Uterus (tissue), 4 donors: Measurements from ENCODE around the gene AVPR2. TPM values are rescaled to one million over a fixed set of nuclear protein-coding genes. Genes with fewer than 3 reads are reported as not detected.

Source experiments
- DNase-seq, 2 donors: peaks; one replicate each; pipeline ENCODE4 v3.0.0-alpha.2; 2019 to 2020
- H3K27ac ChIP-seq, 2 donors: fragments of 200-600 bp; sonication (generic); 1 replicate in 1 of 2; 2 replicates in 1 of 2; pipeline ENCODE4 v1.5.1; 2016 to 2018
- H3K27me3 ChIP-seq, 2 donors: fragments of 200-600 bp; sonication (generic); one replicate each; pipeline ENCODE4 v1.5.1; 2018 to 2019; ENCODE audit warnings: control low read depth in 1 of 2
- H3K36me3 ChIP-seq, 2 donors: fragments of 200-600 bp; sonication (generic); one replicate each; pipeline ENCODE4 v1.5.1; 2019; ENCODE audit warnings: control low read depth in 1 of 2
- H3K4me1 ChIP-seq, 2 donors: fragments of 200-600 bp; sonication (generic); one replicate each; pipeline ENCODE4 v1.5.1; 2018 to 2019; ENCODE audit warnings: control low read depth in 1 of 2
- H3K4me3 ChIP-seq, 2 donors: fragments of 200-600 bp; sonication (generic); 1 replicate in 1 of 2; 2 replicates in 1 of 2; pipeline ENCODE4 v1.5.1; 2018 to 2019; ENCODE audit warnings: mild to moderate bottlenecking in 1 of 2
- H3K9me3 ChIP-seq, 2 donors: fragments of 200-600 bp; sonication (generic); one replicate each; pipeline ENCODE4 v1.5.1; 2019; ENCODE audit warnings: control low read depth in 1 of 2
- CTCF ChIP-seq, 4 experiments: fragments of 200-600 bp in 2 of 4; fragments of 450-650 bp in 2 of 4; sonication (generic) in 2 of 4; IDR thresholded peaks; one replicate each; pipeline ENCODE4 v1.5.1; 2016 to 2019; ENCODE audit warnings: antibody characterized with exemption in 4 of 4, mild to moderate bottlenecking in 2 of 4, moderate library complexity in 1 of 4
- POLR2A ChIP-seq, 2 donors: fragments of 450-650 bp; IDR thresholded peaks; one replicate each; pipeline ENCODE4 v1.6.1; 2016; ENCODE audit warnings: antibody characterized with exemption in 2 of 2, mild to moderate bottlenecking in 1 of 2, moderate library complexity in 1 of 2
- intact Hi-C: fragments of 100-400 bp; cut with DNase I; formaldehyde crosslinking; loops from one replicate; pipeline ENCODE4 v1.15.1; 2023; ENCODE audit warnings: low total_unique reads
- total RNA-seq, 4 donors: library from RNA; depleted of rRNA in 3 of 4; stranded (reverse); fragments of >200 nt in 3 of 4; gene quantifications; one replicate each; pipeline versions ENCODE4 v1.1.0 to v1.2.4, GENCODE V29; 2014 to 2023
- donor health status: DM: yes; HTN: yes; CAD: no.

The AVPR2 gene
- total RNA-seq, 4 donors from 2014 or later: 0.35 to 5.2 (median 4.4) TPM; not detected in 1

- no peaks in the 10 kb centered on the region for H3K9me3 ChIP-seq
- no peaks in the 10 kb centered on the region for H3K36me3 ChIP-seq
- no peaks in the 10 kb centered on the region for H3K4me1 ChIP-seq
- H3K4me3 ChIP-seq: no peak overlapping the region
- intact Hi-C loops: no loop called here
- no peak for DNase-seq
- no peak overlapping the region for H3K27ac ChIP-seq
- TF ChIP-seq CTCF (IDR thresholded peaks at IDR 0.05) (no peak), POLR2A (IDR thresholded peaks at IDR 0.05) (no peak)
- H3K27me3 ChIP-seq: no peaks in the 10 kb centered on the region
Observed at GRCh38 chrX:153897899-153898298, 6.6 kb upstream of the AVPR2 start.

- TF ChIP-seq POLR2A (IDR thresholded peaks at IDR 0.05) (no peak), CTCF (IDR thresholded peaks at IDR 0.05) (no peak)
- intact Hi-C loops: no loop called here
- Histone ChIP-seq H3K4me3 (no peak overlapping the region), H3K27ac (peak overlapping the region in 1 of 2 donors; percentile 23), H3K9me3 (no peaks in the 10 kb centered on the region), H3K4me1 (no peaks in the 10 kb centered on the region), H3K27me3 (no peaks in the 10 kb centered on the region), H3K36me3 (no peaks in the 10 kb centered on the region)
- DNase-seq: peak; percentile 64 to 74
Observed at GRCh38 chrX:153900831-153901752, 3.4 kb upstream of the AVPR2 start.

GRCh38 chrX:153901753-153902140 is 2.7 kb upstream of the AVPR2 start:
- peak overlapping the region in 1 of 2 donors; percentile 23 for H3K27ac ChIP-seq
- H3K4me3 ChIP-seq: no peak overlapping the region
- intact Hi-C loops: no loop called here
- H3K4me1 ChIP-seq: no peaks in the 10 kb centered on the region
- TF ChIP-seq POLR2A (IDR thresholded peaks at IDR 0.05) (no peak), CTCF (IDR thresholded peaks at IDR 0.05) (no peak)
- no peaks in the 10 kb centered on the region for H3K9me3 ChIP-seq
- no peaks in the 10 kb centered on the region for H3K36me3 ChIP-seq
- no peaks in the 10 kb centered on the region for H3K27me3 ChIP-seq
- no peak for DNase-seq

GRCh38 chrX:153902385-153902784 is 2.1 kb upstream of the AVPR2 start:
- no peaks in the 10 kb centered on the region for H3K4me1 ChIP-seq
- intact Hi-C loops: no loop called here
- no peak overlapping the region for H3K27ac ChIP-seq
- no peak for DNase-seq
- TF ChIP-seq CTCF (IDR thresholded peaks at IDR 0.05) (no peak), POLR2A (IDR thresholded peaks at IDR 0.05) (no peak)
- H3K36me3 ChIP-seq: no peaks in the 10 kb centered on the region
- no peaks in the 10 kb centered on the region for H3K9me3 ChIP-seq
- no peaks in the 10 kb centered on the region for H3K27me3 ChIP-seq
- H3K4me3 ChIP-seq: no peak overlapping the region

GRCh38 chrX:153903238-153903980 is 1.1 kb upstream of the AVPR2 start:
- intact Hi-C loops: no loop called here
- Histone ChIP-seq H3K27me3 (no peaks in the 10 kb centered on the region), H3K9me3 (no peaks in the 10 kb centered on the region), H3K27ac (no peak overlapping the region), H3K36me3 (no peaks in the 10 kb centered on the region), H3K4me3 (no peak overlapping the region), H3K4me1 (no peaks in the 10 kb centered on the region)
- no peak for DNase-seq
- no peak for TF ChIP-seq POLR2A (IDR thresholded peaks at IDR 0.05)
- no peak for TF ChIP-seq CTCF (IDR thresholded peaks at IDR 0.05)
